NOMO-1 treated with dmso at 0.1 percent for 144 hours (cell line): ENCODE data around the gene CD180.

Experiments
- DNase-seq: peaks from one replicate; lab custom pipeline; 2025; ENCODE audit not compliant: unreplicated experiment; lab: John Stamatoyannopoulos, UW

The CD180 gene

DNA sequence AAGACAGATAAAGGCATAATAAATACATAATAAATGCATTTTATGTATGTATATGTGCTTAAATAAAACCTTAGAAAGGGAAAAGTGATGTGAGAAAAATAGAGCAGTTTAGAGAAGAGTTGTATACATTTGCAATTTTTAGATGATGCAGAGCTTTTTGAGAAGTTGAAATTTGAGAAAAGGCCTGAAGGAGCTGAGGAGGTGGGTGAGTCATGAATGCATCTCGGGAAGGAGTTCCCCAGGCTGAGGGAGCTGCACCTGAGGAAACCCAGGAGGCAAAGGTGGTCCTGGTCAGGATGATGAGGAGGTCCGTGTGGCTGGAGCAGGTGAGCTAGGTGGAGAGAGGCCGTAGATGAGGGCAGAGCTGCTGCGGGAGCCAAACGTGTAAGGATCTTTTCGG lies 17.4 kb upstream of the CD180 start:
- DNase-seq: no peak

DNA sequence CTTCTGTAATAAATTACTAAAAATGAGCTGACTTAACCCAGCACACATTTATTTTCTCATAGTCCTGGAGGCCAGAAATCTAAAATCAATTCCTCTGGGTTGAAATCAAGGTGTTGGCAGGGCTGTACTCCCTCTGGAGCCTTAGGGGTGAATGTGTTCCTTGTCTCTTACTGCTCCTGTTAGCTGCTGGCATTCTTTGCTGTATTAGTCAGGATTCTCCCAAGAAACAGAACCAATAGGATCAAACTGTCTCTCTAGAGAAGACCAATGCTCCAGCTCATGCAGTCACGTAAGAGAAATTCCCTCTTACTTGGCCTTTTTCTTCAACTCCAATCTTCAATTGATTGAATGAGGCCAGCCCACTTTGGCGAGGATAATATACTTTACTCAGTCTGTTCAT lies 15.3 kb upstream of the CD180 start:
- DNase-seq: no peak

DNA sequence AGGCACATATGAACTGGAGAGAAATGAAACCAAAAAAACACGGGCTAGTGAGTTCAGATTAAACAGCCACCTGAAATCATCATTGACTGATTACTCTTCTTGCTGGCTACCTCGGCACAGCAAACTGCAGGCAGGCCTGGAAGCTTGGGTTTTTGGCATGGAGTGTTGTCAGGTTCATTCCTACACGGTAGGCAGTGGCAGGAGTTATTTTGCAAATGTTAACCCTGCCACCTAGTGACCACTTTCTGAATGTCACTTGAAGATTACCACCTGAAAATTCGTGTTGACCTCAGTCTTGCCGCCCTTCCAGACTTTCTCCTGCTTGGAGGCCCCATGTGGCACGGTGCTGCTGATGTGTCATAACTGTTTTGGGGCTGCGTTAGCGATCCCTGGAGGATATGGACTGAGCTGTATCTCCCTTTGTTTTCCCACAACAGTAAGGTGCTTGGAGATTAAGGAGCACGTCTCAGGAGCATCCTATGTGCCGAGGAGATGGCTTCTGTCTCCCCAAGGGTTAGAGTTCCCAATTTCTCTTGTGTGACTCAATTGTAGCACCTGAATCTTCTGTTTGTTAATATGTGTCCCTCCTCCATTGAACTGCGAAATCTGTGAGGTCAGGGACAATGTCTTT lies 12.7 kb upstream of the CD180 start:
- peak; percentile 73 for DNase-seq

DNA sequence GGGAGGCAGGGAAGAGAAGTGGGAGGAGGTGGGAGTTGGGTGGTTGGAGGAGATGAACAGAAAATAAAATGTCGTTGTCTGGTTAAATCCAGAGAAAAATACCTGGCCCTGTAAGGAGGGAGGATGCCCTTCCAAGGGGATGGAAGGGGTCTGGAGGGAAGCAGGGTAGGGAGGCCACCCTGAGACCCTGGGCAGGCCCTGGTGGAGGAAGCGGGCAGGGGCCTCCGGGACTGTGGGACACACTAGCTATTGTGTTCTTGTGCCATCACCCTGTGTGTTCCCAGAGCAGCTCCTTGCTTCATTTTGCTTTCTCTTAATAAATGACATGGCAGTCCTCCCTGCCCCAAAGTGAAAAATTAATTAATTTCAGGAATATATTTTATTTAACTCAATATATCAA lies 11.8 kb upstream of the CD180 start:
- no peak for DNase-seq

DNA sequence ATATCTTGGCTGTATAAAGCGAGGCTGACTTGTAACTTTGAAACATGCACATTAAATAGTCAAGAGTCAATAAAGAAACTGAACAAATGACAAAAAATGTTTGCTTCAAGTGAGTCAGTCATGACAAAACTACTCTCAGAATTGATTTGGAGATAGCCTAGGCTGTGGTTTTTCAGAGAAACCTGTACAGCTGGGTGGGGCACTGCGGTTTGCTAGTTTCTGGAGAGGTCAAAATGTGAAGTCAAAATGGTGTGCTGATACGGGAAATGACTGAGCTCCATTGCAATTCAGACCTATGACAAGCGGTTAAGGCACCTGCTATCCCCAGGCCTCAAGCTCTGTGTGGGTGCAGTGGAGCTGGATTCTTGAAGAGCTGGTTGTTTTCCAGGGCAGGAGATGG lies 10.3 kb upstream of the CD180 start:
- DNase-seq: peak; percentile 84

DNA sequence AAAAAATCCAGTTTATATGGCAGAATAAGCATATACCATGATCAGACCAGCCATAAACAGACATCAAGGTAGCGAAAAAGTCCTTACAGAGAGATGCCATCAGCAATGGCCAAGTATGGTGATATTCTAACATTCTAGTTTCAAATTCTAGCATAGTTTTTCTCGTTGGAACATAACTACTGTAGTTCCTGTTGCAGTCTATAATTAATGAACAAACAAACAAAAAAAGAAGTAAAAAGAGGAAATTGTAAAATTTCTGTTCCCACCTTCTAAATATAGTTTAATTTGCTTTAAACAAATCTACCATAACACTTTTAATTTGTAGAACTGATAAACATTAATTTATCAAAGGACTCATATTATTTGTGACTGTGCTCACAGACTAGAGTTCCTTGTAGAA lies 9.9 kb upstream of the CD180 start:
- no peak for DNase-seq

DNA sequence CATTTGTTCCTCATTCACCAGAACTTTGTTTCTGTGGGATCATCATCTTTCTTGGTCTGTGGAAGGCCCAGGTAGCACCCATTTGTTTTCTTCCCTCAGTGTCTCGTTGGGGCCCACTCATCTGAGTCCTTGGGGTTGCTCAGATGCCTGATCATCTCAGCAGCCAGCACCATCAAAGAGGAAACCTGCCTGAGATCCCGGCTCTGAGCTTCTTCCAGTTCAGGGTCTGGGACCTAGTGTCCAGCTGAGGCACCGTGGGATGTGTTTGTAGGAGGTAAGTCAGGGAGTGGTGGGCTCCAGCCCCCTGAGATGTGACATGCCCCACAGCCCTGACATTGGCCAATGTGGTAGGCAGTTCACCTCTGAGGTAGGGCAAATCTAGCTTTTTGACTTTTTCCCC lies 9.4 kb upstream of the CD180 start:
- DNase-seq: no peak

DNA sequence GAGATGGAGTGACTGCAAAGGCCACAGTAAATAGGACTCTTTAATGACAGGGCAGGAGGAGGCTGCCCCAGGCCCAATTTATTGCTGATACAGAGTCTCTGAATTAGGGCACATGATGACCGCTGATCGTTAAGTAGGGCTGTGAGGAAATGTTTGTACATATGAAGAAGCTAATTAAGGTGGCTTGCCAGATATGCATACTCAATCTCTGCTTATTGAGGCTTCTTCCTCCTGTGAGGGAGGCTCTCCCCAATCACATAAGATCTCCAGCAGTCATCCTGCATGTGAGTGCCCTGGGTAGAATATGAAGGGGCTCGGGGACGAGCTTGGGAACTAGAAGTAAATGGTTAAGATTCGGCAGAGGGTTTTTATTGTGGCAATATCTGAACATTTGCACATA lies 8.2 kb upstream of the CD180 start:
- DNase-seq: no peak

DNA sequence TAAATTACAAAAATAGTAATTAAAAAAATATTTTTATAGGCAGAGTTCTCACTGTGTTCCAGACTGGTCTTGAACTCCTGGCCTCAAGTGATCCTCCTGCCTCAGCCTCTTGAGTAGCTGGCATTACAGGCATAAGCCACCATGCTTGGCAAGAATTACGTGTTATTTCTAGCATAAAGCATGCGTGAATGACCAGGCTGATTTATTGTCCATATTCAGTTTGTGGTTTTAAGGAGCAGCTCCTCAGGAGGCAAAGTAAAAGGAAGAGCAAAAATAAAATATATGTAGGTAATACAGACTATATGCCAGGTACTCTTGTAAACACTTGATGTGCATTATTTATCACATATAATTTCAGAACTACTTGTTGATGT lies 7.1 kb upstream of the CD180 start:
- DNase-seq: no peak

DNA sequence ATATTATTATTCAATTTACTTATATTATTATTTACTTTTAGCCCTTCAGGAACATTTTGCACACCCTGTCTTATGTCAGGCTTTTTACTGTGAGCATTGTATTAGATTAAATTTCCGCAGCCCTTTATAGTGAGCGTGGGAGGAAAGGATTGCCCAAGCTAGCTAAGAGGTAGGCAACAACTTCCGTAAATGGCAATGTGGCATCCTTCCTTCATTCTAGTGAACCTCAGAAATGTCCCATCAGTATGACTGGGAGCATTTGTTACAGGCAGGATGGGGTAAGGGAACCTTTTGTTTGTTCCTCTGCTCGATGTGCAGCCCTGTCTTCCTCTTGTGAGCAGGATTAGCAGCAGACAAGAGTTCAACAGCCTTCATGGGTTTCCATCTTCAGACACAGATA lies 6.2 kb upstream of the CD180 start:
- peak; percentile 61 for DNase-seq

DNA sequence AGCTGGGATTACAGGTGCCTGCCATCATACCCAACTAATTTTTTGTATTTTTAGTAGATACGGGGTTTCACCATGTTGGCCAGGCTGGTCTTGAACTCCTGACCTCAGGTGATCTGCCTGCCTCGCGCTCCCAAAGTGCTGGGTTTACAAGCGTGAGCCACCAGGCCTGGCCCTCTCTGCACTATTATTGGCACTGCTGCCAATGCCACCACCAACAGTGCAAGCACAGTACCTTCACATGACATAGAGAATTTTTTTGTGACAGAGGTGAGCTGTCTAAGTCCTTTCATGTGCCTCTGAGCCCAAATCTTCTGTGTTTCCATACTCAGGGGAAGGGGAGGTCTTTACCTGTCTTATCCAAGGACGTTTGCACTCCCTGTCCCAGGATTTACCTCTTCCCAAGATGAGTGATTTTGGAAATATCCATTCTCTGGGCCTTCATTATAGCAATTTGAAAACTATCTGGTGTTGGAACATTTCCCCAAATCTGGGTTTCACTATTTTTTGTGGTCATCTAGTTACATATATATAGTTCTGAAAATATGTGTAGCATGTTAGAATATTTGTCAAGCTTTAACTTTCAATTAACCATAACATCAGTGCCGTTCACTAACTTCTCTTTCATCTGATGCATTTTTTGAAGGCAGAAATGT lies 5.4 kb upstream of the CD180 start:
- no peak for DNase-seq

DNA sequence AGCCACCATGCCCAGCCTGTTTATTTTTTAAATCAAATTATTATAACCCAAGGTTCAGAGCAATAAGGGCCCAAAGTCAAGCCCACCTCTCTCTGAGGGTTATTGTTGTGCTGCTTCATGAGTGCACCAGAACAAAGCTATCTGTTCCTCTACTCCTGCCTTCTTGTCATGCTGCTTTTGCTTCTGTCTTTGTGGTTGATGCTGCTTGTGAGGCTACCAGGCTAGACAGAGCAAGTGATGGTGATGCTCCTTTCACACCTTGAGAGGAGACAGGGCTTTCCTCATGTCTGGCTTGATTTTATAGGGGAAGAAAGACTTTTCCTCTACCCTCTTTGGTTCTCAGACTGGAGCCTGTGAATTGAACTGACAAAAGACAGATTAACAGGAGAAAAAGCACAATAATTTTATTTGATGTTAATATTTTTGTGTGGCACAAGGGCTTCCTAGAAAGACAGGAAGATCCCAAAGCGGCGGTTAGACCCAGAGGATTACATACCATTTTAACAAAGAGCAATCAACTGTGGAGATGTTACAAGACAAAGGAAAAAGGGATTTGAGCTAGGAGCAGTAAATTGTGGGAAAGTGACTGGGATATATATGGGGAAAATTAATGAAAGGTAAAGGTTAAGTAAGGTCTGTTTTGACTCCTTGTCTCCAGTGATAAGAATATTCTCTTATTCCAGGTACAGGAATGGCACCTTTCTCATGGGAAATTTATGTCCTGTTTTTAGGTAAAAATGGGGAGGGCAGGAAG lies 4.4 kb upstream of the CD180 start:
- no peak for DNase-seq

DNA sequence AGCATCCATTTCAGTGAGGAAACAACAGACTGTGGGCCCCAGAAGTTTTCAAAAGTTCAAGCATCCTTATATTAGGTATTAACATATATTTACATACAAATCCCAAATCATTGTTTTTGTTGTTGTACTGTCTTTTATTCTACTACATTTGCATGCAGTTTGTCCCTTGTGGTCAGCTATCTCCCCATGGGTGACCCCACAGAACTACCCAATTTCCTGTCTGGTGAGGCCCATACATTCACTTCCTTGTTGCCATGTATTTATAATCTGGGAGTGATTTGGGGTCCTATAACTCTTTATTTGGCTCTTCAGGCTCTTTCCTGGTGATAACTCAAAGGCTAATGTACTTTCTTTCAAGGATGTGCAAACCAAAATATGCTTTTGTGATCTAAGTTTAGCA lies 3.3 kb upstream of the CD180 start:
- DNase-seq: no peak

DNA sequence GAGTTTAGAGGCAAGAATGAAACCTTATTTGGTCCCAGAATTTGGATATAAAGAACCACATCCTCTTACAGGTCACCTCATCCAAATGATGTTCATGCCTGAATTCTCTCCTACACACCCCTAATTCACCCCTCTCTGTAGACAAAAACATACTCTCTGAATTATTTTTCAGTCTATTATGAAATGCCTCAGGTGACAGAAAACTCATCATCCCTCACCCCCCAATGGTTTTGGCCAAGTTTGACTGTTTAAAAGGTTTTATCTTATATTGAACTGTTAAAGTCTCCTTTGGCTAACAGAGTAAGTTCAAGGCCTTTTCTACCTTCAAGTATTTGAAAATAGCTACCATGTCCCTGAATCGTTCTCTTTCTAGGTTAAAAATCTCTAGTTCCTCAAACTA lies 2.3 kb upstream of the CD180 start:
- DNase-seq: no peak

DNA sequence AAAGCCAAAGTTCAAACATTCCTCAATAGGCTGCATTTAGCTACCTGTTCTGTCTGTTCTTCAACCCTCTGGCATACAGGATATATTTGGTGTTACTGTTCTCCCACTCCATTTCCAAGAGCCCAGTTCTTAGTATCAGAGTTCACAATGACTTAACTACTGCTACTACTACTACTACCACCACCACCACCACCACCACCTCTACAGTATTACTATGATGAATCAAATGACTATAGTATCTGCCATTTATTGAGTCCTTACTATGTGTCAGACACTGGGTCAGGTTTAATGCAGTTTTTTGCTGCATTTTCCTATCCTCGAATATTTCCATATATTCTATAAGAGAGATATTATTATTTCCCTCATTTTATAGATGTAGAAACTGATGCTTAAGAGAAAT lies 937 bp upstream of the CD180 start:
- no peak for DNase-seq

DNA sequence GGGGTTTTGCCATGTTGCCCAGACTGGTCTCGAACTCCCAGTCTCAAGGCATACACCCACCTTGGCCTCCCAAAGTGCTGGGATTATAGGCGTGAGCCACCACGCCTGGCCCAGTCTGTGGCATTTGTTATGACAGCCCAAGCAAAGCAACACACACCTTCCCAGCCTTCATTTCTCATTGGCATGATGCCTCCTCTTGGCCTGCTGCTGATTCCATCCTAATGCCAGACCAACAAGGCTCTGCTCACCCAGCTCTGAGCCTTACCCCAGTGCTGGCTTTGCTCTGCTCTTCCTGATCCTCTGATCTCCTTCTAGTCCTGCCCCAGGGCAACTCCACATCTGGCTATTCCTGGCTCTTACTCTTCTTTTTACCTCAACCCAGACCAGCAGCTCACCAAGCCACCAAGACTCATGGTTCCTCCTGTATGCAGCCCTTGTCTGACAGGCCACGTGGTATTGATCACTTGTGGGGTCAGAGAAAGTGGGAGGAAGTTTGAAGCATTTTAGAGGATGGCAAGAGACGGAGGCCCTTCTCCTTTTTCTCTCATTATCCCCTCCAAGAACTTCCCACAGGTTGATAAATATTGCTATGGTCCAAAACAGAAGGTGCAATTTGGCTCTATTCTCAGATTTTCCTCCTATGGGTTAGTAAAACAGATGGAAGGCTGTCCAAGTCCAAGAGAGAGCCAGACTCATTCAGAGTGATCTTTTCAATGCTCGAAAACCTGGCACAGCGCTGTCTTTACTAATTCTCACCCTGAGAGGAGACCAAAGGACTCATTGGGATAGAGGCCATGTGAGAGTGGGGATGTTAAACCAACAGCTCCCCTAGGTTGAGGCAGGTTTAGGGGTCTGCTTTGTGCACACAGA lies 958 bp downstream of the CD180 start:
- DNase-seq: no peak

DNA sequence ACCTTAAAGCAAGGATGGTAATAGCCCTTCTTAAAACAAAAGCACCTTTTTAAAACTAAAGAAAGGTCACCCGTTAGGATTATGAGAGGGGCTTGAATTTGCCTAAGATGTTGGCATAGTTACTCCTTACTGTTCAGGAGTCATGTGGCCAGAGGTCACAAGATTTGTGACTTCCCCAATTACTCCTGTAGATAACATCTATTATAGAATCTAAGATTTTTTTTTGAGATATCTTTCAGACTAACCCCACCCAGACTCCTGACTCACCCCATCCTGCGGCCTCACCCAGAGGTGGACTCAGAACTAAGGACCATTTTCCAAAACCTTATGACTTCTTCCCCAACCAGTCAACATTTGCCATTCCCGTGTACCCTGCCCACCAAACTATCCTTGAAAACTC lies 2.4 kb downstream of the CD180 start:
- no peak for DNase-seq

DNA sequence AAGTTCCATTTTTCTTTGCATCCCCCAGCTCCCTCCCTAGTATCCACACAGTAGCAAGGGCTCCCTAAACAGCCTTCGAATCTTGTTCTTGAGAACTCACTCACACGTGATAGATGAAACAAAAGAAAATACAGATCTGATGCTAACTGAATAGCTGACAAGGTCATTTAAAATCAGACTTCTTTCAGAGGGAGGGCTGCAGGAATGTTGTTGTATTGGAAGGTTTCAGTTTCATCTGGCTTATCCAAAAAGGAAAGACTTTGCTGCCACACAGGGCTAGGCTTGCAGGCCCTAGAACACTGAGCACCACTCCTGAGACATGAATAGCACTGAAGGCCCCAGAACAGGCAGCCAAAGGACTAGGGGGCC lies 3.2 kb downstream of the CD180 start:
- no peak for DNase-seq

DNA sequence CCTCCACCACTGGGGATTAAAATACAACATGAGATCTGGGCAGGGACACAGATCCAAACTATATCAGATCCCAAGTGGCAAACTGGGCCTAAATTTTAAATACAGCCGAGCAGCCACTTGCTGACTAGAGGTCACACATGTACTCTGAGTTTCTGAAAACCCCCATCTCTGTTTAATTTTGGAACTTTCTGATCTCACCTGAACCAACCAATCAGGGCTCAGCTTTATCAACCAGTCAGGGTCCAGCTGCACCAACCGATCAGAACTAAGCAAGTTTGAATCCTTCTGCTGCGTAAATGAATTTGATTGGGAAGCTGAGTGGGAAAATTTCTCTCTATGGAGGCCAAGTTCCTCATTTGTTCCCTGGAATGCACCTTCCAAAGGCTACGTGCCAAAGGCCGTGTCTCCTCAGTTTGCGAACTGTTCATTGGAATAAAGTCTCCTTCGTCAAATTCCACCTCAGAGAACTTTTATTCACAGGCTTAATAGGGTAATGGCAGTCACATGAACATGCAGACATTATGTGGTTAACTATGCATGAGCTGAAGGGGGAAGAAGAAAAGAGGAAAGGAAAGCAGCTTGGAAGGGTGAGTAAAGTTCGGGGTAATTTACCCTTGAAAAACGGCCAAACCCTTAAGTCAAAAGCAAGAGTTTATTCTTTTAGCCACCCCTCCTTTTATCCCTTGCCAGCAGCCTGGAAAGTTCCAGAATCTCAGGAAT lies 3.7 kb downstream of the CD180 start:
- peak; percentile 79 for DNase-seq

DNA sequence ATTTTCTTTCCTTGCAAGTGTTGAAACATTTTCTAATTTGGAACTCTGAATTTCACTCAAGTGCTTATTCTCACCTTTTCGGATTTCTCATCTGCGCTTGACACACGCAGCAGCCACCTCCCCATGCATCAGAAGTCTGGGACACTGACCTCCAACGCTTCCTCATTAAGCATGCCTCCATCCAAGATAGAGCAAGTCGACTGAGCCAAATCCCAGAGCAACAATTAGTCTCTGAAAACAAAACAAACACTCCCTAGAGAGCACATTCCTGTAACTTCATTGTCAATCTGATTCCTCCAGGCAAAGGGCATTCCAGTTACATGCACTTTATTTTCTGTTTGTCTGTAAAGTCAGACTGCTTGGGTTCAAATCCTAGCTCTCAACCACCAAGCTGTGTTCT lies 5.7 kb downstream of the CD180 start:
- DNase-seq: no peak

DNA sequence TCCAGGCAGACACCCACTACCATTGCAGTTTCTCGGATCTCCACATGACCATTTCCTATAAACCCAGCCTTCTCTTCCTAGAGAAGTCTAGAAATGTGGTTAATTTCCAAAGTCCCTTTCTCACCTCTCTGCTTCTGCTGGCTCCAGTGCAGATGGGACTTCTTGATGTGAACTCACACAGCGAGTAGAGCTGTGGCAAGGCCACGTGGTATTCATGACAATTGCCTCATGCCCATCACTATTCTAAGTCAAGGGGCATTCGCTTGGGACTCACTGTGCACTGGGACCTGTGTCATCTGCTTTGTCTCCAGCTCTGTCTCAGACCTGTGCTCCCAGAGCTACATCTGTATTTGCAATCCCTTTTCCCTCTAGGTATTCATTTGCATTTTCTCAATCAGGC lies 6.2 kb downstream of the CD180 start:
- no peak for DNase-seq
